T follicular helper cell (primary cell): ENCODE measurements around the gene ZNF75A.

Experiments used
- DNase-seq: peaks from one replicate; pipeline ENCODE4 v3.0.0-alpha.2; 2020; ENCODE audit warnings: low read depth

ZNF75A gene

GRCh38 chr16:3289998-3290673 is 15.2 kb upstream of the ZNF75A start:
- DNase-seq: no peak

- DNase-seq: no peak
Observed at GRCh38 chr16:3292604-3293003, 12.7 kb upstream of the ZNF75A start.

- no peak for DNase-seq
Observed at GRCh38 chr16:3295209-3295608, 10.1 kb upstream of the ZNF75A start.

- no peak for DNase-seq
Observed at GRCh38 chr16:3295783-3296182, 9.5 kb upstream of the ZNF75A start.

GRCh38 chr16:3304370-3304769 is 927 bp upstream of the ZNF75A start:
- no peak for DNase-seq

- no peak for DNase-seq
Observed at GRCh38 chr16:3306078-3306477, 781 bp downstream of the ZNF75A start.

- no peak for DNase-seq
Observed at GRCh38 chr16:3311496-3311895, 6.2 kb downstream of the ZNF75A start.

- DNase-seq: no peak
Observed at GRCh38 chr16:3317315-3317999, 12.2 kb downstream of the ZNF75A start.

- no peak for DNase-seq
Observed at GRCh38 chr16:3321816-3322215, 16.5 kb downstream of the ZNF75A start.

GRCh38 chr16:3327514-3327913 is 22.2 kb downstream of the ZNF75A start:
- no peak for DNase-seq

GRCh38 chr16:3328104-3328503 is 22.8 kb downstream of the ZNF75A start:
- no peak for DNase-seq

GRCh38 chr16:3328643-3329042 is 23.3 kb downstream of the ZNF75A start:
- DNase-seq: no peak

- no peak for DNase-seq
Observed at GRCh38 chr16:3346041-3346440, 40.7 kb downstream of the ZNF75A start.

- DNase-seq: no peak
Observed at GRCh38 chr16:3347586-3347985, 42.3 kb downstream of the ZNF75A start.

GRCh38 chr16:3348547-3349167 is 43.4 kb downstream of the ZNF75A start:
- no peak for DNase-seq

- DNase-seq: no peak
Observed at GRCh38 chr16:3349175-3349574, 43.9 kb downstream of the ZNF75A start.

- DNase-seq: no peak
Observed at GRCh38 chr16:3355589-3355988, 50.3 kb downstream of the ZNF75A start, which contains the start of gene OR2C1. Gene OR2C1 (plus strand): TSS chr16:3355889. CDS start chr16:3355941, 52 bp downstream.

GRCh38 chr16:3356118-3356517 is 50.8 kb downstream of the ZNF75A start:
- no peak for DNase-seq

- no peak for DNase-seq
Observed at GRCh38 chr16:3358871-3359270, 53.6 kb downstream of the ZNF75A start.

GRCh38 chr16:3362931-3363330 is 57.6 kb downstream of the ZNF75A start:
- no peak for DNase-seq

GRCh38 chr16:3363793-3364192 is 58.5 kb downstream of the ZNF75A start:
- DNase-seq: no peak

GRCh38 chr16:3364774-3365427 is 59.6 kb downstream of the ZNF75A start:
- DNase-seq: peak; percentile 80
